ENCODE measurements around the gene CDH19. TPM values are rescaled to one million over a fixed set of nuclear protein-coding genes. Genes with fewer than 3 reads are reported as not detected.
"Not testable (repeated sequence)": the region's sequence is repeated elsewhere in the genome, so short reads cannot be mapped to it uniquely, and the experiment has no call there.

The CDH19 gene
- polyA plus RNA-seq, 1 donor (not counting 4 experiments of a cell fraction or from before 2014, with no cell fraction given) = not detected

DNA sequence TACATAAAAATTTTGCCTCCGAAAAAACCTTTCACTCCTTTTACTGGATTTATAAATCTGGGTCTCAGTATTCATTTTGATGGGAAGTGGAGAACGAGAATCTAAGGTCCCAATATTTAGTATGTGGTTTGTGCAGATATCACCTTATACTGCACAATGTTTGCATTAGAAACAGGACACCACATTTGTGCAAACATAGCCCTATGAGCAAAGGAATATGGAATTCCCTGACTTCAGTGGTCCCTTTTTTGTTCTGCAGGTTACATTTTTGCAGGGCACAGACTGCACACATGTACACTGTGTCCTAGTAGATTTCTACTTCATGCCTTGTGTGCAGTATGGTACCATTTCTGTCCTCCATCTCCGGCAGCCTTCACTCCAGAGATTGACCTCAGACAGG, 130.0 kb downstream of the CDH19 start:
- TF ChIP-seq EZH2 (IDR thresholded peaks at IDR 0.05; ENCODE audit: low read length) = no peak
- TF ChIP-seq, protein P1, sequence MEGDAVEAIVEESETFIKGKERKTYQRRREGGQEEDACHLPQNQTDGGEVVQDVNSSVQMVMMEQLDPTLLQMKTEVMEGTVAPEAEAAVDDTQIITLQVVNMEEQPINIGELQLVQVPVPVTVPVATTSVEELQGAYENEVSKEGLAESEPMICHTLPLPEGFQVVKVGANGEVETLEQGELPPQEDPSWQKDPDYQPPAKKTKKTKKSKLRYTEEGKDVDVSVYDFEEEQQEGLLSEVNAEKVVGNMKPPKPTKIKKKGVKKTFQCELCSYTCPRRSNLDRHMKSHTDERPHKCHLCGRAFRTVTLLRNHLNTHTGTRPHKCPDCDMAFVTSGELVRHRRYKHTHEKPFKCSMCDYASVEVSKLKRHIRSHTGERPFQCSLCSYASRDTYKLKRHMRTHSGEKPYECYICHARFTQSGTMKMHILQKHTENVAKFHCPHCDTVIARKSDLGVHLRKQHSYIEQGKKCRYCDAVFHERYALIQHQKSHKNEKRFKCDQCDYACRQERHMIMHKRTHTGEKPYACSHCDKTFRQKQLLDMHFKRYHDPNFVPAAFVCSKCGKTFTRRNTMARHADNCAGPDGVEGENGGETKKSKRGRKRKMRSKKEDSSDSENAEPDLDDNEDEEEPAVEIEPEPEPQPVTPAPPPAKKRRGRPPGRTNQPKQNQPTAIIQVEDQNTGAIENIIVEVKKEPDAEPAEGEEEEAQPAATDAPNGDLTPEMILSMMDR (optimal IDR thresholded peaks at IDR 0.05 in 1 of 3, IDR thresholded peaks at IDR 0.05 in 1 of 3, conservative IDR thresholded peaks at IDR 0.05 in 1 of 3; ENCODE audit: extremely low read depth in 1 of 3, insufficient read depth in 2 of 3, low read length in 3 of 3) = no peak
- no peaks in the 10 kb centered on the region for H3K9me3 ChIP-seq (ENCODE audit: control insufficient read depth, low read depth, low read length)
- H3K27ac ChIP-seq (ENCODE audit: control insufficient read depth, insufficient read depth, low read length) = no peak overlapping the region
- no peak overlapping the region for H3K4me3 ChIP-seq (ENCODE audit: control insufficient read depth in 2 of 3, extremely low read depth in 1 of 3, insufficient read depth in 2 of 3, low read depth in 1 of 3, low read length in 3 of 3)
- FAIRE-seq = no peak
- H3K36me3 ChIP-seq (ENCODE audit: control insufficient read depth in 2 of 2, extremely low read depth in 1 of 2, insufficient read depth in 2 of 2, low read length in 2 of 2) = no peaks in the 10 kb centered on the region
- H4K20me1 ChIP-seq (ENCODE audit: control insufficient read depth, extremely low read depth, insufficient read depth, low read length) = no peaks in the 10 kb centered on the region
- H2AFZ ChIP-seq (ENCODE audit: control insufficient read depth, low read length) = no peak overlapping the region
- no peak overlapping the region for H3K9ac ChIP-seq (ENCODE audit: control insufficient read depth, extremely low read depth, insufficient read depth, low read length)
- dilution Hi-C loops (cut with MboI; ENCODE audit: extremely low pct_ligation_motif_present, low sequenced_read_pairs) = no loop called here
- H3K79me2 ChIP-seq (ENCODE audit: control insufficient read depth, insufficient read depth, low read length) = no peaks in the 10 kb centered on the region
- no peaks in the 10 kb centered on the region for H3K9me1 ChIP-seq (ENCODE audit: control insufficient read depth, extremely low read depth, insufficient read depth, low read length)
- no peak for DNase-seq (ENCODE audit: low read depth, low spot score)
- no peak overlapping the region for H3K4me2 ChIP-seq (ENCODE audit: control insufficient read depth, extremely low read depth, insufficient read depth, low read depth, low read length)
- H3K4me1 ChIP-seq (ENCODE audit: control insufficient read depth, extremely low read depth, insufficient read depth, low read length) = no peaks in the 10 kb centered on the region
- no peaks in the 10 kb centered on the region for H3K27me3 ChIP-seq (ENCODE audit: control insufficient read depth, extremely low read depth, insufficient read depth, low read length)

DNA sequence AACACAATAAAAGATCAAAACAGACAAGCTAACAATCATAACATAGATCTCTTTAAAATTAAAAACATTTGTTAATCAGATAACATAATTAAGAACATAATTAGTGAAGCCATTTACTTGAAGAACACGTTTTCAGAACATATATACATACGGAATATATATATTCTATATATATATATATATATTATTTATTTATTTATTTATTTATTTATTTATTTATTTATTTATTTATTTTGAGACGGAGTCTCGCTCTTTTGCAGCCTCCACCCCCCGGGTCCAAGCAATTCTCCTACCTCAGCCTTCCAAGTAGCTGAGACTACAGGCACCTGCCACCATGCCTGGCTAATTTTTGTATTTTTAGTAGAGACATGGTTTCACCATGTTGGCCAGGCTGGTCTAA, 137.7 kb downstream of the CDH19 start:
- H3K4me3 ChIP-seq (ENCODE audit: control insufficient read depth in 2 of 3, extremely low read depth in 1 of 3, insufficient read depth in 2 of 3, low read depth in 1 of 3, low read length in 3 of 3); H3K9ac ChIP-seq (ENCODE audit: control insufficient read depth, extremely low read depth, insufficient read depth, low read length); H2AFZ ChIP-seq (ENCODE audit: control insufficient read depth, low read length); H3K27ac ChIP-seq (ENCODE audit: control insufficient read depth, insufficient read depth, low read length); H3K9me3 ChIP-seq (ENCODE audit: control insufficient read depth, low read depth, low read length); DNase-seq (ENCODE audit: low read depth, low spot score); H3K4me2 ChIP-seq (ENCODE audit: control insufficient read depth, extremely low read depth, insufficient read depth, low read depth, low read length); H3K27me3 ChIP-seq (ENCODE audit: control insufficient read depth, extremely low read depth, insufficient read depth, low read length); H3K4me1 ChIP-seq (ENCODE audit: control insufficient read depth, extremely low read depth, insufficient read depth, low read length); dilution Hi-C loops (cut with MboI; ENCODE audit: extremely low pct_ligation_motif_present, low sequenced_read_pairs); H4K20me1 ChIP-seq (ENCODE audit: control insufficient read depth, extremely low read depth, insufficient read depth, low read length); FAIRE-seq; H3K36me3 ChIP-seq (ENCODE audit: control insufficient read depth in 2 of 2, extremely low read depth in 1 of 2, insufficient read depth in 2 of 2, low read length in 2 of 2); H3K79me2 ChIP-seq (ENCODE audit: control insufficient read depth, insufficient read depth, low read length); H3K9me1 ChIP-seq (ENCODE audit: control insufficient read depth, extremely low read depth, insufficient read depth, low read length): not testable (repeated sequence)

DNA sequence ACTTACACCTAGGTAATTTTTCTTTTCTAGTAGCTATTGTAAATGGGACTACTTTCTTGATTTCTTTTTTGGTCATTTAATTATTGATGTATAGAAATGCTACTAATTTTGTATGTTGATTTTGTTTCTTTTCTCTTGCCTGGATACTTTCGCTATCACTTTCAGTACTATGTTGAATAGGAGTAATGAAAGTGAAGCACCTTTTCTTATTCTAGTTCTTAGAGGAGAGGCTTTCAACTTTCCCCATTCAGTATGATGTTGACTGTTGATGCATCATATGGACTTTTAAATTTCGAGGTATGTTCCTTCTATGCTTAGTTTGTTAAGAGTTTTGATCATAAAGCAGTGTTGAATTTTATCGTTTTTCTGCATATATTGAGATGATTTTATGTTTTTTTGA, 142.5 kb downstream of the CDH19 start:
- Histone ChIP-seq H3K9me3 (ENCODE audit: control insufficient read depth, low read depth, low read length) (no peaks in the 10 kb centered on the region), H3K4me1 (ENCODE audit: control insufficient read depth, extremely low read depth, insufficient read depth, low read length) (no peaks in the 10 kb centered on the region), H3K27me3 (ENCODE audit: control insufficient read depth, extremely low read depth, insufficient read depth, low read length) (no peaks in the 10 kb centered on the region), H3K9me1 (ENCODE audit: control insufficient read depth, extremely low read depth, insufficient read depth, low read length) (no peaks in the 10 kb centered on the region), H3K4me2 (ENCODE audit: control insufficient read depth, extremely low read depth, insufficient read depth, low read depth, low read length) (no peak overlapping the region), H3K36me3 (ENCODE audit: control insufficient read depth in 2 of 2, extremely low read depth in 1 of 2, insufficient read depth in 2 of 2, low read length in 2 of 2) (no peaks in the 10 kb centered on the region), H4K20me1 (ENCODE audit: control insufficient read depth, extremely low read depth, insufficient read depth, low read length) (no peaks in the 10 kb centered on the region), H3K79me2 (ENCODE audit: control insufficient read depth, insufficient read depth, low read length) (no peaks in the 10 kb centered on the region), H3K27ac (ENCODE audit: control insufficient read depth, insufficient read depth, low read length) (no peak overlapping the region), H2AFZ (ENCODE audit: control insufficient read depth, low read length) (no peak overlapping the region), H3K4me3 (ENCODE audit: control insufficient read depth in 2 of 3, extremely low read depth in 1 of 3, insufficient read depth in 2 of 3, low read depth in 1 of 3, low read length in 3 of 3) (no peak overlapping the region), H3K9ac (ENCODE audit: control insufficient read depth, extremely low read depth, insufficient read depth, low read length) (no peak overlapping the region)
- TF ChIP-seq EZH2 (IDR thresholded peaks at IDR 0.05; ENCODE audit: low read length) = no peak
- TF ChIP-seq, protein P1 (optimal IDR thresholded peaks at IDR 0.05 in 1 of 3, IDR thresholded peaks at IDR 0.05 in 1 of 3, conservative IDR thresholded peaks at IDR 0.05 in 1 of 3; ENCODE audit: extremely low read depth in 1 of 3, insufficient read depth in 2 of 3, low read length in 3 of 3) = no peak
- dilution Hi-C loops (cut with MboI; ENCODE audit: extremely low pct_ligation_motif_present, low sequenced_read_pairs) = no loop called here
- FAIRE-seq = no peak
- no peak for DNase-seq (ENCODE audit: low read depth, low spot score)

All from keratinocyte (primary cell).